Measurements from ENCODE around the gene GNPTAB.
A peak's percentile ranks its signal among the peaks of the same experiment; 100 is the strongest.
"Not testable (repeated sequence)": the region's sequence is repeated elsewhere in the genome, so short reads cannot be mapped to it uniquely, and the experiment has no call there.

The GNPTAB gene

GRCh38 chr12:101749657-101750056, 81.1 kb downstream of the GNPTAB start:
- H3K4me1 Mint-ChIP-seq: peaks cover 7% of the 10 kb centered on the region
- no peak for DNase-seq (ENCODE audit: low spot score in 2 of 2)
- H3K27ac Mint-ChIP-seq (ENCODE audit: low read depth): peak overlapping the region; percentile 82
- H3K27me3 Mint-ChIP-seq: no peaks in the 10 kb centered on the region
- ATAC-seq (replicated peaks; ENCODE audit: extremely low read depth, poor library complexity, severe bottlenecking): no peak
- H3K36me3 Mint-ChIP-seq (ENCODE audit: insufficient read depth): peaks cover 37% of the 10 kb centered on the region
- no peak overlapping the region for H3K4me3 Mint-ChIP-seq
- H3K9me3 Mint-ChIP-seq: no peaks in the 10 kb centered on the region

DNA sequence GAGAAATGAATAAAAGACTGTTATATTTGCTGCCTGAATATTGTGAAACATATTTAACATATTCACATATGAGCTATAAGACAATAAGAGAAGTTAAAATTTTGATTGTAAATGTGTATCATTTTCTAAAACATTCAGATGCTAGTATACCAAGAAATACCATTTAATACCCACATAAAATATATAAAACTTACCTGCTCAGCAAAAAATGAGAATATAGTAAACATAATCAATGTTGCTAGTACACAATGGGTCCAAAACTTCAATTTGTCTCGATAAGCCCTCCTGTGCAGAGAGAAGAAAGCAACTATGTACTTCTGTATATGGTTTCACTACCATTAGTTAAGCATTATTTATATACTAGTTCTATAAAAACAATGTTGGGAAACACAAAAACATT, 81.9 kb downstream of the GNPTAB start:
- peak overlapping the region; percentile 82 for H3K27ac Mint-ChIP-seq (ENCODE audit: low read depth)
- DNase-seq (ENCODE audit: low spot score in 2 of 2) (no peak), ATAC-seq (replicated peaks; ENCODE audit: extremely low read depth, poor library complexity, severe bottlenecking) (no peak)
- H3K4me1 Mint-ChIP-seq: peaks cover 14% of the 10 kb centered on the region
- H3K4me3 Mint-ChIP-seq: no peak overlapping the region
- H3K36me3 Mint-ChIP-seq (ENCODE audit: insufficient read depth): peaks cover 38% of the 10 kb centered on the region
- H3K27me3 Mint-ChIP-seq: no peaks in the 10 kb centered on the region
- H3K9me3 Mint-ChIP-seq: no peaks in the 10 kb centered on the region

GRCh38 chr12:101747697-101748096, 83.1 kb downstream of the GNPTAB start:
- Mint-ChIP-seq H3K36me3 (ENCODE audit: insufficient read depth) (peaks cover 28% of the 10 kb centered on the region), H3K9me3 (no peaks in the 10 kb centered on the region)

GRCh38 chr12:101746661-101747060, 84.1 kb downstream of the GNPTAB start:
- DNase-seq (ENCODE audit: low spot score in 2 of 2) (no peak), ATAC-seq (replicated peaks; ENCODE audit: extremely low read depth, poor library complexity, severe bottlenecking) (no peak)
- peaks cover 22% of the 10 kb centered on the region for H3K36me3 Mint-ChIP-seq (ENCODE audit: insufficient read depth)
- no peaks in the 10 kb centered on the region for H3K27me3 Mint-ChIP-seq
- peaks cover 31% of the 10 kb centered on the region for H3K4me1 Mint-ChIP-seq
- no peak overlapping the region for H3K4me3 Mint-ChIP-seq
- H3K27ac Mint-ChIP-seq (ENCODE audit: low read depth): no peak overlapping the region
- H3K9me3 Mint-ChIP-seq: no peaks in the 10 kb centered on the region

More at GRCh38 chr12:101747697-101748096, 83.1 kb downstream of the GNPTAB start:
- DNase-seq (ENCODE audit: low spot score in 2 of 2) (no peak), ATAC-seq (replicated peaks; ENCODE audit: extremely low read depth, poor library complexity, severe bottlenecking) (no peak)
- Mint-ChIP-seq H3K4me1 (peaks cover 26% of the 10 kb centered on the region), H3K27ac (ENCODE audit: low read depth) (peak overlapping the region; percentile 82), H3K4me3 (no peak overlapping the region), H3K27me3 (no peaks in the 10 kb centered on the region)

GRCh38 chr12:101746196-101746595, 84.6 kb downstream of the GNPTAB start:
- H3K4me3 Mint-ChIP-seq: no peak overlapping the region
- H3K9me3 Mint-ChIP-seq: no peaks in the 10 kb centered on the region
- no peak overlapping the region for H3K27ac Mint-ChIP-seq (ENCODE audit: low read depth)
- ATAC-seq (replicated peaks; ENCODE audit: extremely low read depth, poor library complexity, severe bottlenecking) (no peak), DNase-seq (ENCODE audit: low spot score in 2 of 2) (no peak)
- no peaks in the 10 kb centered on the region for H3K27me3 Mint-ChIP-seq
- peaks cover 31% of the 10 kb centered on the region for H3K4me1 Mint-ChIP-seq
- H3K36me3 Mint-ChIP-seq (ENCODE audit: insufficient read depth): peaks cover 21% of the 10 kb centered on the region

GRCh38 chr12:101745481-101745880, 85.3 kb downstream of the GNPTAB start:
- DNase-seq (ENCODE audit: low spot score in 2 of 2) (no peak), ATAC-seq (replicated peaks; ENCODE audit: extremely low read depth, poor library complexity, severe bottlenecking) (no peak)
- no peaks in the 10 kb centered on the region for H3K27me3 Mint-ChIP-seq
- no peak overlapping the region for H3K4me3 Mint-ChIP-seq
- no peaks in the 10 kb centered on the region for H3K9me3 Mint-ChIP-seq
- H3K36me3 Mint-ChIP-seq (ENCODE audit: insufficient read depth): peaks cover 18% of the 10 kb centered on the region
- peak overlapping the region; percentile 59 for H3K27ac Mint-ChIP-seq (ENCODE audit: low read depth)
- peaks cover 31% of the 10 kb centered on the region for H3K4me1 Mint-ChIP-seq

DNA sequence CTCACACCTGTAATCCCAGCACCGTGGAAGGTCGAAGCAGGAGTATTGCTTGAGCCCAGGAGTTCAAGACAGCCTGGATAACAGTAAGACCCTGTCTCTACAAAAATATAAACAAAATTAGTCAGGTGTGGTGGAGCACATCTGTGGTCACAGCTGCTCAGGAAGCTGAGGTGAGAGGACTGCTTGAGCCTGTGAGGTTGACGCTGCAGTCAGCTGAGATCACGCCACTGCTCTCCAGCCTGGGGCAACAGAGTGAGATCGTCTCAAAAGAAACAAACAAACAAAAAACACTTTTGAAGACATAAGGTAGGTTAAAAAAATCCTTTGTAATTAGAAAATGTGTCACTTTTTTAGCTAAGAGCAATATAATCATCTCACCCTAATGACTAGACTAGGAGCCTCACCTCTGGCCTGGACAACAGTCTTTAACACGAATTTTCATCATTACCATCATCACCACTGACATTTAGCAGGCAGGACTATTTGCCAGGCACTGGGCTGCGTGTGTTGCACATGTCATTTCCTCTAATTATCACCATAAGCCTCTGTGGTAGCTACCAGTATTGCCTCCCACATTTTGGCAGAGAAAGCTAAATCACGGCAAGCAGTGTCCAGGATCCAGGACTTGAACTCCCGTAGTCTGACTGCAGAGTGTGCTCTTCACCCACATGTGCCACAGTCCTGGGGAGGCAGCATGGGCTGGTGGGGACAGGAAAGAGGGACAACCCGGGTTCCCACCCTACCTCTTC, 86.9 kb downstream of the GNPTAB start:
- ATAC-seq (replicated peaks; ENCODE audit: extremely low read depth, poor library complexity, severe bottlenecking) (peak; percentile 83), DNase-seq (ENCODE audit: low spot score in 2 of 2) (peak in 1 of 2 donors; percentile 21)
- peaks cover 26% of the 10 kb centered on the region for H3K4me1 Mint-ChIP-seq
- H3K9me3 Mint-ChIP-seq: no peaks in the 10 kb centered on the region
- H3K36me3 Mint-ChIP-seq (ENCODE audit: insufficient read depth): peaks cover 11% of the 10 kb centered on the region
- no peaks in the 10 kb centered on the region for H3K27me3 Mint-ChIP-seq
- H3K27ac Mint-ChIP-seq (ENCODE audit: low read depth): peak overlapping the region; percentile 71
- no peak overlapping the region for H3K4me3 Mint-ChIP-seq

DNA sequence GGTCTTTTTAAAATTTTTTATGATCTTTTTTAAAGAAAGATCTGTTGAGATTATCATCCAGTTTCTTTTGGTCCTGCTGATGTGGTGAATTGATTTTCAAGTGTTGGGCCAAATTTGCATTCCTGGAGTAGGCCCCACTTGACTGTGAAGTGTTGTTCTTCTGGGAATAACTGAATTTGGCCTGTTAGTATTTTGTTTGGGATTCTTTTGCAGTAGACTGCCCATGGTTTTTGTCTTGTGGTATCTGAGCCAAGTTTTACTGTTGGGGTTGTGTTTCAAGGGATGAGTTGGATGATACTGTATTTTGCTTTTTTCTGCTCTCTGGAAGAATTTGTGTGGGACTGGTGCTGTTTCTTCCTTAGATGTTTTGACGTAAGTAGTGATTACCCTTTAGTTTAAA, 87.5 kb downstream of the GNPTAB start:
- Mint-ChIP-seq H3K4me1 (peaks cover 26% of the 10 kb centered on the region), H3K36me3 (ENCODE audit: insufficient read depth) (peaks cover 7% of the 10 kb centered on the region), H3K27ac (ENCODE audit: low read depth) (peak overlapping the region; percentile 71), H3K27me3 (no peaks in the 10 kb centered on the region), H3K4me3 (no peak overlapping the region), H3K9me3 (no peaks in the 10 kb centered on the region)
- ATAC-seq (replicated peaks; ENCODE audit: extremely low read depth, poor library complexity, severe bottlenecking) (no peak), DNase-seq (ENCODE audit: low spot score in 2 of 2) (no peak)

- H3K4me1 Mint-ChIP-seq: peaks cover 26% of the 10 kb centered on the region
- no peak for ATAC-seq (replicated peaks; ENCODE audit: extremely low read depth, poor library complexity, severe bottlenecking)
- no peaks in the 10 kb centered on the region for H3K9me3 Mint-ChIP-seq
- no peak for DNase-seq (ENCODE audit: low spot score in 2 of 2)
- no peak overlapping the region for H3K4me3 Mint-ChIP-seq
- peak overlapping the region; percentile 23 for H3K27ac Mint-ChIP-seq (ENCODE audit: low read depth)
- H3K27me3 Mint-ChIP-seq: no peaks in the 10 kb centered on the region
- peaks cover 1% of the 10 kb centered on the region for H3K36me3 Mint-ChIP-seq (ENCODE audit: insufficient read depth)
Observed at GRCh38 chr12:101740980-101741379, 89.8 kb downstream of the GNPTAB start.

GRCh38 chr12:101740566-101740965, 90.2 kb downstream of the GNPTAB start:
- H3K36me3 Mint-ChIP-seq (ENCODE audit: insufficient read depth): peaks cover 1% of the 10 kb centered on the region

DNA sequence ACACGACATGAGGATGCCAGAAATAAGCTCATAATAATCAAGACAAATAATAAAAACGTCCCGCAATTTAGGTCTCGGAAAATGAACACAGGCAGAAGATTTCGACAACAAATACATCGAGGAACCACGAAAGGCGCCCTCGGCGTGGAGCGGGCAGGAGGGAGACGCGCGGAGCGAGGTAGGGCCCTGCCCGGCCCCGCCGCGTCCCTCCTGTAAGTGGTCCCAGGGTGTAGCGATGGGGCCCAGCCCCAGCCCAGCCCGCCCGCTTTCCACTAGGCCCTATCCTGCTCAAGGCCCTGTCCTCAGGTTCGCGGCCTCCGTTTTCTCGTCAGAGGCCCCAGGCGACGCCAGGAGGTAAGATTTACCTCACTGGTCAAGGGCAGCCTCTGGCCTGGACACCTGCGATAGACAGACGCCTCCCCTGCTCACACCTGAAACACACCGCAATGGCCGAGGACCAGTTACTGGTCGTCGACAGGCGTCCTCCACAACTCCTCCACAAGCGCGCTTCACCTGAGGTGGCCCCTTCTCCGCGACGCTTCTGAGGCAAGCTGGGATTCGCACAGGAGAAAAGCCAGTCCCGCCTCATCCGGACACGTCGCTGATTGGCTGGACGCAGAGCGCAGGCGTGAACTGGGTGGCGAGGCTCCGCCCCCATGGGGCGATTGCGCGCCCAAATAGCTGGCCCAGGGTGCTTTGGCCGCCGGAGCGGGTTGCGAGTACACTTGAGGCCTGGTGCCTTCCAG, 91.7 kb downstream of the GNPTAB start, which contains the start of gene SYCP3:
Gene SYCP3 (minus strand): TSS at position 543 of the 746 bp plus-strand sequence. CDS start 1,527 bp downstream, outside the sequence.
- H3K27me3 Mint-ChIP-seq: no peaks in the 10 kb centered on the region
- no peak for DNase-seq (ENCODE audit: low spot score in 2 of 2)
- no peaks in the 10 kb centered on the region for H3K36me3 Mint-ChIP-seq (ENCODE audit: insufficient read depth)
- no peak for ATAC-seq (replicated peaks; ENCODE audit: extremely low read depth, poor library complexity, severe bottlenecking)
- H3K4me3 Mint-ChIP-seq: no peak within 1 kb of the TSS
- no peaks in the 10 kb centered on the region for H3K9me3 Mint-ChIP-seq
- H3K27ac Mint-ChIP-seq (ENCODE audit: low read depth): no peak within 1 kb of the TSS
- peaks cover 19% of the 10 kb centered on the region for H3K4me1 Mint-ChIP-seq

More at GRCh38 chr12:101740566-101740965, 90.2 kb downstream of the GNPTAB start:
- Mint-ChIP-seq H3K4me3 (no peak overlapping the region), H3K4me1 (peaks cover 26% of the 10 kb centered on the region), H3K9me3 (no peaks in the 10 kb centered on the region), H3K27me3 (no peaks in the 10 kb centered on the region), H3K27ac (ENCODE audit: low read depth) (no peak overlapping the region)
- ATAC-seq (replicated peaks; ENCODE audit: extremely low read depth, poor library complexity, severe bottlenecking): no peak
- DNase-seq (ENCODE audit: low spot score in 2 of 2): no peak

- Mint-ChIP-seq H3K36me3 (ENCODE audit: insufficient read depth) (no peaks in the 10 kb centered on the region), H3K9me3 (no peaks in the 10 kb centered on the region), H3K27ac (ENCODE audit: low read depth) (no peak overlapping the region), H3K27me3 (no peaks in the 10 kb centered on the region), H3K4me3 (no peak overlapping the region), H3K4me1 (peaks cover 3% of the 10 kb centered on the region)
- no peak for DNase-seq (ENCODE audit: low spot score in 2 of 2)
- no peak for ATAC-seq (replicated peaks; ENCODE audit: extremely low read depth, poor library complexity, severe bottlenecking)
Observed at GRCh38 chr12:101737476-101737875, 93.3 kb downstream of the GNPTAB start.

GRCh38 chr12:101734482-101734881, 96.3 kb downstream of the GNPTAB start:
- H3K4me1 Mint-ChIP-seq; H3K36me3 Mint-ChIP-seq (ENCODE audit: insufficient read depth); H3K9me3 Mint-ChIP-seq; H3K27me3 Mint-ChIP-seq; ATAC-seq (replicated peaks; ENCODE audit: extremely low read depth, poor library complexity, severe bottlenecking); H3K4me3 Mint-ChIP-seq; DNase-seq (ENCODE audit: low spot score in 2 of 2); H3K27ac Mint-ChIP-seq (ENCODE audit: low read depth): not testable (repeated sequence)
